Thyroid gland (tissue), 4 donors: ENCODE results near the gene CNTLN.

Experiments
- CTCF ChIP-seq, 6 experiments: fragments of 200-600 bp in 3 of 6; fragments of 450-650 bp in 3 of 6; sonication (generic) in 3 of 6; IDR thresholded peaks; one replicate each; pipeline ENCODE4 v1.5.1; 2016 to 2019; ENCODE audit warnings: antibody characterized with exemption in 6 of 6, mild to moderate bottlenecking in 2 of 6, inconsistent platforms in 1 of 6, moderate library complexity in 1 of 6
- POLR2A ChIP-seq, 2 donors: fragments of 450-650 bp; IDR thresholded peaks; one replicate each; pipeline ENCODE4 v1.6.1; 2017; ENCODE audit warnings: antibody characterized with exemption in 2 of 2, mild to moderate bottlenecking in 2 of 2, moderate library complexity in 1 of 2

GRCh38 chr9:17137566-17137965, 2.7 kb downstream of the CNTLN start:
- TF ChIP-seq CTCF (IDR thresholded peaks at IDR 0.05) (no peak), POLR2A (IDR thresholded peaks at IDR 0.05) (no peak)
